ENCODE measurements around the gene RHOBTB3.
A peak's percentile ranks its signal among the peaks of the same experiment; 100 is the strongest.

The RHOBTB3 gene

DNA sequence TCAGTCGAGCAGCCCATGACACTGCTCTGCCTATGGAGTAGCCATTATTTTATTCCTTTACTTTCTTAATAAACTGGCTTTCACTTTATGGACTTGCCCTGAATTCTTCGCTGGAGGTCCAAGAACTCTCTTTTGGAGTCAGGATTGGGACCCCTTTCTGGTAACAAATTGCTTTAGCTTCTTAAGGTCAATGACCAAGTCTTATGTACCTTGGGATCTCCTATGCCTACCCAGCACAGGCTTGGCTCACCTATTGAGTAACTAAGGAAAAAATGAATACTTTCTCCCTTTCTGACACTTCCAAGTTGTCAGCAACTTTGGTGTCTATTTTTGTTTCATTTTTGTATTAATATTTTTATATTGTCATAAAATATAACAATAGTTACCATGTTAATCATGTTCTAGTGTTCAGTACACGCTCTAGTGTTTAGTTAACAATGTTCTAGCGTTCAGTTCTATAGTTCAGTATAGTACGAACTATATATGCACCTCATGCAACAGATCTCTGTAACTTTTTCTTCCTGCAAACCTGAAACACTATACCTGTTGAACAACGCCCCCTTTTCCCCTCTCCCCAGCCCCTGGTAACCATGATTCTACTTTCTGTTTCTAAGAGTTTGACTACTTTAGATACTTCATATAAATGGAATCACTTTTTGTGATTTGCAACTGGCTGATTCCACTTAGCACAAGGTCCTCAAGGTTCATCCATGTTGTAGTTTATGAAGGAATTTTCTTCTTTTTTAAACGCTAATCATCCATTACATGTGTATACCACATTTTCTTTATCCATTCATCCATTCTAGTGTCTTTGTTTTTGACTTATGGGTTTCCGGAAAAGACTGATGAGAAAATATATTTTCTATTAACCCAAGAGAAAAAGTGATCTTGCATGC lies 1.8 kb upstream of the RHOBTB3 start:
- TF ChIP-seq, protein P1, sequence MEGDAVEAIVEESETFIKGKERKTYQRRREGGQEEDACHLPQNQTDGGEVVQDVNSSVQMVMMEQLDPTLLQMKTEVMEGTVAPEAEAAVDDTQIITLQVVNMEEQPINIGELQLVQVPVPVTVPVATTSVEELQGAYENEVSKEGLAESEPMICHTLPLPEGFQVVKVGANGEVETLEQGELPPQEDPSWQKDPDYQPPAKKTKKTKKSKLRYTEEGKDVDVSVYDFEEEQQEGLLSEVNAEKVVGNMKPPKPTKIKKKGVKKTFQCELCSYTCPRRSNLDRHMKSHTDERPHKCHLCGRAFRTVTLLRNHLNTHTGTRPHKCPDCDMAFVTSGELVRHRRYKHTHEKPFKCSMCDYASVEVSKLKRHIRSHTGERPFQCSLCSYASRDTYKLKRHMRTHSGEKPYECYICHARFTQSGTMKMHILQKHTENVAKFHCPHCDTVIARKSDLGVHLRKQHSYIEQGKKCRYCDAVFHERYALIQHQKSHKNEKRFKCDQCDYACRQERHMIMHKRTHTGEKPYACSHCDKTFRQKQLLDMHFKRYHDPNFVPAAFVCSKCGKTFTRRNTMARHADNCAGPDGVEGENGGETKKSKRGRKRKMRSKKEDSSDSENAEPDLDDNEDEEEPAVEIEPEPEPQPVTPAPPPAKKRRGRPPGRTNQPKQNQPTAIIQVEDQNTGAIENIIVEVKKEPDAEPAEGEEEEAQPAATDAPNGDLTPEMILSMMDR (IDR thresholded peaks at IDR 0.05) = no peak
- no peak for DNase-seq (ENCODE audit: low spot score)
- Histone ChIP-seq H3K4me3 (no peak overlapping the region), H3K27ac (peak overlapping the region in 1 of 2 donors; percentile 38)

DNA sequence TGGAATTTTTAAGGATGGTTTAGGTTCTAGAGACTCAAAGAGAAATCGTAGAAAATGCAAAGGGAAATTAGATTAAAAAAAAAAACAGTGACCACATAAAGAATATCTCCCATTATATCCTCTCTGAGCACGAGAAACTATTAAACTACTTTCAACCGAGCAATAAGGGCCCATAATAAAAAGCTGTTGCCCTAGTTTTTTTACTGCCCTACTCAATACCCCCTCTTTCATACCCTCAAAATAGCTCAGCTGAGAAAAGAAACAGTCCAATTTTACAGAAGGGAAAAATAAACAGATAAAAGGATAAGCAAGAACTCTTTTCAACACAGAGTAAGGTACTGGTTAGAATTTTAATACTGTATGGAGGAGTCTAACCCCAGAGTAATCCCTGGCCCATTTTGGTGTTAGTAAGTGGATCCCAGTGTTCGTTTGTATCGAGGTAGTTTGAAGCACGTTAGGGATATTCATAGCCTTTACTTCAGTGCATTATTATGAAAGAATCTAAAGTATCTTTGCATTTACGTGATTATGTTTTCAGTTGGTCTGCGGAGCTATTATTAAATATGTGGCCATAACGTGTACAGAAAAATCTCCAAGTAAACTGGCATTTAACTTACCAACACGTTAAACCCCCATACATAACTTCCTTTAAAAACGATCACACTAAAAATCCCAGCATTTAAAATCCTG lies 980 bp upstream of the RHOBTB3 start:
- TF ChIP-seq, protein P1 (IDR thresholded peaks at IDR 0.05) = no peak
- Histone ChIP-seq H3K4me3 (peak overlapping the region; percentile 98), H3K27ac (peak overlapping the region; percentile 98 to 99)
- no peak for DNase-seq (ENCODE audit: low spot score)

DNA sequence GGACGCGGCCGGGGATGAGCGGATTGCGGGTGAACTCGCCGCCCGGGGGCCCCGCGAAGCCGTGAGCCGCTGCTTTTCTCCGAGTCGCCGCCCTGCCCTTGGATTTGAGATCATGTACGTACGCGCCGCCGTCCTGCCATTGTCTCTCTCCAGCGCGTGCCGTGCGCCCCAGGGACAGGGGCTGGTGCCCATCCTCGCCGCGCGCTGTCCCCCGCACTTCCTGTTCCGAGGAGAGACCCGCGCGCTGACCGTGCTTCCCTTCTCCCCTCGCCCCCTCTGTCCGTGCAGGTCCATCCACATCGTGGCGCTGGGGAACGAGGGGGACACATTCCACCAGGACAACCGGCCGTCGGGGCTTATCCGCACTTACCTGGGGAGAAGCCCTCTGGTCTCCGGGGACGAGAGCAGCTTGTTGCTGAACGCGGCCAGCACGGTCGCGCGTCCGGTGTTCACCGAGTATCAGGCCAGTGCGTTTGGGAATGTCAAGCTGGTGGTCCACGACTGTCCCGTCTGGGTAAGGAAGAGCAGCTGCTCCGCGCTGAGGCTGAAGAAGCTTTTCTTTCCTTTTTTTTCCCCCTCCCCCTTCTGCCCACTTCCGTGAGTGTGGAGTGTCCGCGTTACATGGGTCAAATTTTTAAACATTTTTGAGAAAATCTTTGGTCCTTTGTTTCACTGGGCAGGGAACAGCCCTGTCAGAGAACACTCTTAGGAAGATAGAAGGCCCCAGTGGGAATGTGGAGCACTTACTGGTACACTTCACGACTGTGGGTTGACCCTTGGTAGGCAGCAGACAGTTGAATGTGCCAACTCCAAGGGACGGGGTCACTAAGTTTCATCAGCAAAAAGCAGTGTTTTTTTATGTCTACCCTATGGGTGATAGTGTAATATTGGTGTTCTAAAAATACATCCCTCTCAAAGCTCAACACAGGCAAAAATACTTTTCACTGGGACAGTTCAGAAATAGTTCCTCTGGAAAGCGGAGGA lies 727 bp downstream of the RHOBTB3 start:
- peak; percentile 81 for DNase-seq (ENCODE audit: low spot score)
- TF ChIP-seq, protein P1 (IDR thresholded peaks at IDR 0.05) = no peak
- Histone ChIP-seq H3K4me3 (peak overlapping the region; percentile 98), H3K27ac (peak overlapping the region; percentile 98 to 99)

GRCh38 chr5:95733107-95733665 lies 2.0 kb downstream of the RHOBTB3 start:
- Histone ChIP-seq H3K27ac (peak overlapping the region; percentile 22 to 29), H3K4me3 (peak overlapping the region; percentile 98)
- no peak for DNase-seq (ENCODE audit: low spot score)
- TF ChIP-seq, protein P1 (IDR thresholded peaks at IDR 0.05) = no peak

DNA sequence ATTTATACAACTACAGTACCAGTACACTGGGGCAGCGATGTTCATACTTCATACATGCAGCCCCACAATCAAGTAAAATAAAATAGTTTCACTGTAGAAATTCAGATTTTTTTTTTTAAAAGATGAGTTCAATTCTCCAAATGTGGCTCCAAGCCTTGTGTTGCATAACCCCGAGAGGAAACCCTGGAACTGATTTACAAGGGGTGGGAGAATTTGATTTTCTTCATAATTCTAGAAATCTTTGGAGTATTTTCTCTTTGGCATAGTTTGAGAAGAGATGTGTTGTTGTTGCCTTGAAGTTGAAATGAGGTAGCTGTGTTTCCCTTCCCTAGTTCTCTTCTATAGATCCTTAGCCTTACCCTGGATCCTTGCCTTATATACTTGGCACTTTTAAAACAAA lies 3.1 kb downstream of the RHOBTB3 start:
- Histone ChIP-seq H3K27ac (peak overlapping the region; percentile 29 to 49), H3K4me3 (peak overlapping the region; percentile 98)
- DNase-seq (ENCODE audit: low spot score) = no peak
- TF ChIP-seq, protein P1 (IDR thresholded peaks at IDR 0.05) = no peak

DNA sequence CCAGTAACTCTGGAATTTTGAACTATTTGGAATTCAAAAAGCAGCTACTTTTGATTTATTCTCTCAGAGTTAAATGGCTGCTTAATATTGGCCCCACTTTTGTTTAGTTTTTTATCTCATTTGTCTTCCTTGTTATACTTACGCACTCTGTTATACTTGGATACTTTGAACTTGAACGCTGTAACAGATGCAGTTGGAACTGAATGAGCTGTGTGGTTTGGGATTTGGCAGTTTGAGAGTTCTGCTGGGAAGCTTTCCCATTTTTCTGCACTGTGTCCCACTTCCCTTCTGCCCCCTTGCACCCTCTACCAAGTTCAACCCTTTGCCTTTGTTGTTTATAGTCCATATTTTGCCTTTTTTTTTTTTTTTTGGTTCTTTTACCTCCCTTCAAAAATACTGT lies 3.8 kb downstream of the RHOBTB3 start:
- H3K27ac ChIP-seq = peak overlapping the region; percentile 35 to 49
- no peak for DNase-seq (ENCODE audit: low spot score)
- TF ChIP-seq, protein P1 (IDR thresholded peaks at IDR 0.05) = no peak
- H3K4me3 ChIP-seq = peak overlapping the region; percentile 34
